CD4-positive, alpha-beta memory T cell (primary cell): ENCODE measurements around the gene INO80. TPM values are rescaled to one million over a fixed set of nuclear protein-coding genes. Genes with fewer than 3 reads are reported as not detected.
A peak's percentile ranks its signal among the peaks of the same experiment; 100 is the strongest.
"Not testable (repeated sequence)": the region's sequence is repeated elsewhere in the genome, so short reads cannot be mapped to it uniquely, and the experiment has no call there.

Experiments
- CTCF ChIA-PET: fragments of 350-600 bp; sonication (Branson Sonifier 250); formaldehyde crosslinking; loops from one replicate; lab custom pipeline; 2021; ENCODE audit warnings: inconsistent platforms; ENCODE audit not compliant: partially characterized antibody; lab: Charles Lee
- POLR2A ChIA-PET: fragments of 350-600 bp; sonication (Branson Sonifier 250); formaldehyde crosslinking; loops from one replicate; lab custom pipeline; 2021; ENCODE audit not compliant: partially characterized antibody; lab: Charles Lee
- DNase-seq, 5 donors: peaks; one replicate each; pipeline versions ENCODE4 v3.0.0 to v3.0.0-alpha.2; 2020 to 2022; ENCODE audit warnings: mixed read lengths in 1 of 5
- H3K27ac ChIP-seq: one replicate; pipeline ENCODE4 v1.7.0; 2013; ENCODE audit warnings: low read depth, low read length
- H3K27me3 ChIP-seq: 2 replicates; pipeline ENCODE4 v1.7.0; 2013; ENCODE audit warnings: mild to moderate bottlenecking, low read length, moderate library complexity; ENCODE audit not compliant: insufficient read depth
- H3K36me3 ChIP-seq: 2 replicates; pipeline ENCODE4 v1.7.0; 2013; ENCODE audit warnings: mild to moderate bottlenecking, low read length, moderate library complexity; ENCODE audit not compliant: insufficient read depth
- H3K4me1 ChIP-seq: 2 replicates; pipeline ENCODE4 v1.7.0; 2013; ENCODE audit warnings: mild to moderate bottlenecking, low read length, moderate library complexity; ENCODE audit not compliant: insufficient read depth
- H3K4me3 ChIP-seq, 2 donors: one replicate each; pipeline ENCODE4 v1.7.0; 2013; ENCODE audit warnings: low read length in 2 of 2, mild to moderate bottlenecking in 1 of 2
- H3K9me3 ChIP-seq, 2 donors: one replicate each; pipeline ENCODE4 v1.7.0; 2013; ENCODE audit warnings: low read length in 2 of 2, control low read depth in 1 of 2; ENCODE audit not compliant: control insufficient read depth in 1 of 2
- H3K27ac Mint-ChIP-seq, 7 donors: one replicate each; pipeline ENCODE4 v1.8.0; 2020 to 2021; ENCODE audit warnings: mixed read lengths in 7 of 7, mild to moderate bottlenecking in 6 of 7, inconsistent platforms in 3 of 7, moderate library complexity in 3 of 7
- H3K27me3 Mint-ChIP-seq, 2 donors: one replicate each; pipeline ENCODE4 v1.8.0; 2020 to 2021; ENCODE audit warnings: mixed read lengths in 2 of 2
- H3K36me3 Mint-ChIP-seq, 2 donors: one replicate each; pipeline ENCODE4 v1.8.0; 2020 to 2021; ENCODE audit warnings: mixed read lengths in 2 of 2, inconsistent platforms in 1 of 2, mild to moderate bottlenecking in 1 of 2
- H3K4me1 Mint-ChIP-seq, 4 donors: one replicate each; pipeline ENCODE4 v1.8.0; 2020 to 2021; ENCODE audit warnings: mixed read lengths in 4 of 4, mild to moderate bottlenecking in 1 of 4
- H3K4me3 Mint-ChIP-seq, 8 donors: one replicate each; pipeline ENCODE4 v1.8.0; 2020 to 2021; ENCODE audit warnings: mixed read lengths in 8 of 8, mild to moderate bottlenecking in 7 of 8, moderate library complexity in 6 of 8, inconsistent platforms in 3 of 8
- H3K9me3 Mint-ChIP-seq, 8 donors: one replicate each; pipeline ENCODE4 v1.8.0; 2020 to 2021; ENCODE audit warnings: mixed read lengths in 8 of 8, mild to moderate bottlenecking in 5 of 8, inconsistent platforms in 3 of 8, moderate library complexity in 1 of 8
- intact Hi-C: fragments of 100-400 bp; cut with micrococcal nuclease; formaldehyde crosslinking; loops from one replicate; pipeline ENCODE4 v1.15.1; 2023
- polyA plus RNA-seq, 2 donors: library from polyadenylated mRNA; unstranded; fragments of 300-500 nt; fragmentation: Illumina TruSeq; gene quantifications; one replicate each; pipeline ENCODE4 v1.2.3, GENCODE V29; 2021
- total RNA-seq, 2 experiments: library from RNA; stranded (reverse); gene quantifications; one replicate each; pipeline ENCODE4 v1.2.3, GENCODE V29; 2021

Gene INO80
- total and polyA plus RNA-seq, 4 experiments from 2014 or later = 1.5 to 34.4 (median 18.2) TPM

DNA sequence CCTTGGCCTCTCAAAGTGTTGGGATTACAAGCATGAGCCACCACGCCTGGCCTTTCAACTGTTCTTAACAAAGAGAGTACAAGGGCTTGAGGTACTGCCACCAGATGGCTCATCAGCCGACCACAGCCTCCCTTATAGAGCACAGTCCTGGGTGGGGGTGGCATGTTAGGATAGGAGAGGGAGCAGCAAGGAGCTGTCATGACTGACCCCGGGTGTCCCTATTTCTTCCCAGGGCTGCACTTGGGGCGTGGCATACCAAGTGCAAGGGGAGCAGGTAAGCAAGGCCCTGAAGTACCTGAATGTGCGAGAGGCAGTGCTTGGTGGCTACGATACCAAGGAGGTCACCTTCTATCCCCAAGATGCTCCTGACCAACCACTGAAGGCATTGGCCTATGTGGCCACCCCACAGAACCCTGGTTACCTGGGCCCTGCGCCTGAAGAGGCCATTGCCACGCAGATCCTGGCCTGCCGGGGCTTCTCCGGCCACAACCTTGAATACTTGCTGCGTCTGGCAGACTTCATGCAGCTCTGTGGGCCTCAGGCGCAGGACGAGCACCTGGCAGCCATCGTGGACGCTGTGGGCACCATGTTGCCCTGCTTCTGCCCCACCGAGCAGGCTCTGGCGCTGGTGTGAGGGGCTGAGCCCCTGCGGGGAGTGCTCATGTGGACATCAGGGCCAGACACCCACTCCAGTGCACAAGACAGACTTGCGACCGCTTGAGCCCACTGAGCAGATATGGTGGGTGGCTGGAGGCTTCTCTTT, 160.8 kb downstream of the INO80 start:
- Histone ChIP-seq H3K36me3 (no peaks in the 10 kb centered on the region), H3K9me3 (no peaks in the 10 kb centered on the region), H3K4me1 (peaks cover 14% of the 10 kb centered on the region), H3K27me3 (no peaks in the 10 kb centered on the region), H3K4me3 (no peak overlapping the region), H3K27ac (no peak overlapping the region)
- Mint-ChIP-seq H3K4me1 (peaks cover 5 to 22% (median 15%) of the 10 kb centered on the region in 4 donors), H3K4me3 (peak overlapping the region in 1 of 8 donors; percentile 93), H3K36me3 (peaks cover 0 to 6% of the 10 kb centered on the region in 2 donors), H3K27ac (no peak overlapping the region), H3K9me3 (peaks cover 0 to 3% (median 0%) of the 10 kb centered on the region in 8 donors), H3K27me3 (peaks cover 0 to 2% of the 10 kb centered on the region in 2 donors)
- CTCF ChIA-PET = interaction anchor here (0.8 to 4.9 kb wide), 4 partner anchors 9 to 25 kb away, joined by 3 to 44 read pairs (median 4); no protein-coding TSS in a partner anchor
- no peak for DNase-seq
- intact Hi-C loops = no loop called here
- POLR2A ChIA-PET = no interaction called here

- H3K9me3 Mint-ChIP-seq, DNase-seq, H3K9me3 ChIP-seq, H3K27me3 ChIP-seq, H3K27me3 Mint-ChIP-seq, H3K27ac ChIP-seq, intact Hi-C loops, H3K36me3 ChIP-seq, H3K36me3 Mint-ChIP-seq: not testable (repeated sequence)
- POLR2A ChIA-PET = interaction anchor here (1.3 to 3.9 kb wide), 3 partner anchors 13 to 162 kb away, joined by 6 to 44 read pairs (median 6); partner anchors contain the start of genes INO80 and VPS18
- Histone ChIP-seq H3K4me1 (peaks cover 14% of the 10 kb centered on the region), H3K4me3 (peak overlapping the region in 1 of 2 donors; percentile 79)
- H3K4me3 Mint-ChIP-seq = peak overlapping the region; percentile 91 to 98 (median 94)
- peak overlapping the region in 5 of 7 donors; percentile 60 to 90 (median 82) for H3K27ac Mint-ChIP-seq
- CTCF ChIA-PET = interaction anchor here (0.8 to 4.9 kb wide), 8 partner anchors 8 to 52 kb away, joined by 3 to 44 read pairs (median 4); no protein-coding TSS in a partner anchor
- H3K4me1 Mint-ChIP-seq = peaks cover 5 to 22% (median 16%) of the 10 kb centered on the region in 4 donors
Observed at GRCh38 chr15:40954158-40954848, 161.8 kb downstream of the INO80 start.

GRCh38 chr15:40953713-40954074, 162.4 kb downstream of the INO80 start:
- Histone ChIP-seq H3K4me1 (peaks cover 14% of the 10 kb centered on the region), H3K36me3 (no peaks in the 10 kb centered on the region), H3K27ac (peak overlapping the region; percentile 42), H3K4me3 (peak overlapping the region; percentile 69 to 79), H3K9me3 (no peaks in the 10 kb centered on the region), H3K27me3 (no peaks in the 10 kb centered on the region)
- Mint-ChIP-seq H3K27ac (peak overlapping the region; percentile 62 to 94 (median 88)), H3K4me3 (peak overlapping the region; percentile 91 to 98 (median 94)), H3K27me3 (peaks cover 0 to 2% of the 10 kb centered on the region in 2 donors), H3K9me3 (peaks cover 0 to 3% (median 0%) of the 10 kb centered on the region in 8 donors), H3K4me1 (peaks cover 5 to 22% (median 16%) of the 10 kb centered on the region in 4 donors), H3K36me3 (peaks cover 0 to 6% of the 10 kb centered on the region in 2 donors)
- DNase-seq = peak in 1 of 5 donors; percentile 18
- CTCF ChIA-PET = interaction anchor here (0.9 to 4.9 kb wide), 12 partner anchors 8 to 820 kb away, joined by 3 to 44 read pairs (median 4); partner anchors contain the start of gene MAPKBP1
- intact Hi-C loops = loop anchor here (1.0 kb wide), 3 partner anchors 11 to 278 kb away; partner anchors contain the start of genes CHP1 and DLL4
- POLR2A ChIA-PET = interaction anchor here (0.9 to 3.9 kb wide), 6 partner anchors 12 to 278 kb away, joined by 3 to 44 read pairs (median 6); partner anchors contain the start of genes CHP1, GCHFR, INO80 and VPS18

DNA sequence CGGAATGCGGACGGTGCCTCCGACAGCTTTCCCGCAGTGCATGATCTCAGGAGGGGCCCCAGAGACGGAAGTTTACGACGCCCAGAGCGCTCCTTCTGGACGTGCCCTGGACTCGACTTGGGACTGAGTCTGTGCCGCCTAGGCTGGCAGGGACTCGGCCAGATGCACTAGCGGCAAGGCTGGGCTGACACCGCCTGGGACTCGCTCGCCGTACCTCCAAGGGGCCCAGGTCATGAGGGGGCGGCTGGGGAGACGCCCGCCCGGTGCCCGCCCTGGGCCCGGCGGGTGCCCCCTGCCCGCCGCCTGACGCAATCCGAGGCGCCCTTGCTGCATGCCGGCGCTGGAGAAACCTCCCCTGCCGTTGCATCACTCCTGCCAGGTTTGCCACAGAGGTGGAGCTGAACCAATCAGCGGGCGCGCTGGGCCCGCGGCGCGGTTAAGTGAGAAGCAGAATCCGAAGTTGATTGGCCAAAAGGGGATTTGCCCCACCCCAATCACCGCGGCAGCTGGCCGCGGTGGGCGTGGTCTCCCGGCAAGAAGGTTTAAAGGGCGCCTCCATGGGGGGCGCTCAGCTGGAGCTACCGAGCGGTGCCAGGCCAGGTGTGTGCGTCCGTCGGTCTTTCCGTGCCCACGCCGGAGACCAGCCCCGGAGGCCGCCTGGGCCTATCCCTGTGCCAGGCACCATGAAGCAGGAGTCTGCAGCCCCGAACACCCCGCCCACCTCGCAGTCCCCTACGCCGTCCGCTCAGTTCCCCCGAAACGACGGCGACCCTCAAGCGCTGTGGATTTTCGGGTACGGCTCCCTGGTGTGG, 163.0 kb downstream of the INO80 start, which contains the start of gene CHAC1:
CHAC1 (plus strand) TSS at position 571 of the 812 bp plus-strand sequence; CDS start at position 684, 113 bp downstream.
- H3K9me3 ChIP-seq = no peaks in the 10 kb centered on the region
- Mint-ChIP-seq H3K27me3 (peaks cover 0 to 2% of the 10 kb centered on the region in 2 donors), H3K9me3 (peaks cover 0 to 3% (median 0%) of the 10 kb centered on the region in 8 donors), H3K27ac (peak within 1 kb of the TSS; percentile 82 to 94 (median 88)), H3K4me3 (peak within 1 kb of the TSS; percentile 91 to 98 (median 94)), H3K4me1 (peaks cover 5 to 22% (median 16%) of the 10 kb centered on the region in 4 donors), H3K36me3 (peaks cover 0 to 6% of the 10 kb centered on the region in 2 donors)
- peak within 1 kb of the TSS; percentile 42 for H3K27ac ChIP-seq
- ChIA-PET CTCF (interaction anchor here (0.7 to 4.9 kb wide), 11 partner anchors 12 to 821 kb away, joined by 3 to 44 read pairs (median 4); partner anchors contain the start of gene MAPKBP1), POLR2A (interaction anchor here (0.9 to 3.9 kb wide), 7 partner anchors 12 to 330 kb away, joined by 3 to 44 read pairs (median 5); partner anchors contain the start of genes CHP1, GCHFR, INO80 and VPS18)
- peak within 1 kb of the TSS; percentile 69 to 79 for H3K4me3 ChIP-seq
- no peaks in the 10 kb centered on the region for H3K36me3 ChIP-seq
- H3K4me1 ChIP-seq = peaks cover 14% of the 10 kb centered on the region
- peak; percentile 94 to 97 (median 94) for DNase-seq
- intact Hi-C loops = loop anchor here (1.0 kb wide), 3 partner anchors 11 to 278 kb away; partner anchors contain the start of genes CHP1 and DLL4
- no peaks in the 10 kb centered on the region for H3K27me3 ChIP-seq

DNA sequence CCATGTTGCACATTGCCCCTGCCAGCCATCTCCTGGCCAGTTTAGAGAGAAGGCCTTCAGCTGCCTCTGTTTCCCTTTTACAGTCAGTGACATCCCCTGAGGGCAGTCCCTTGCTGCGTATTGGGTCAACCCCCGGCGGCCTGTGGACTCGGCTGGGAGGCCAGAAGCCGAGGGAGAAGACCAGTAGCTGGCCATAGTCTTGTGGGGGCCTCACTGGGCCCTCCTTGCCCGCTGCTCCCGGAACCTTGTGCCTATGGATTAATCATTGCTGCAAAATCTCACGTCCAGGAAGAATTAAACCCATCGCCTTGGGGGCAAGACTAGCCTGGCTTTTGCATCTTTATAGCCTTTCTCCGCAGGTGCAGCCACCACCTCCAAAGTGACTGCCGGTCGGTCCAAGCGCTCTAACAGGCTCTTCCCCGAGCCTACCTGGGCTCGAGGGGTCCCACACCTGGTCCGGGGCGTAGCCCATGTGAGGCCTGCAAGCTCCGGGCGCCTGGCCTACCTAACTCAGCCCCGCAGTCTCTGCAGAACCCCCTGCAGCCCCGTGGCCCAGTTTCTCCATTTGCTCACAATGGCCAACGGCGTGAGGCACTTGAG, 163.7 kb downstream of the INO80 start:
- Histone ChIP-seq H3K27ac (peak overlapping the region; percentile 42), H3K9me3 (no peaks in the 10 kb centered on the region), H3K4me1 (peaks cover 14% of the 10 kb centered on the region), H3K4me3 (peak overlapping the region; percentile 69 to 79), H3K27me3 (no peaks in the 10 kb centered on the region), H3K36me3 (no peaks in the 10 kb centered on the region)
- intact Hi-C loops = no loop called here
- Mint-ChIP-seq H3K27me3 (peaks cover 0 to 2% of the 10 kb centered on the region in 2 donors), H3K4me1 (peaks cover 5 to 22% (median 16%) of the 10 kb centered on the region in 4 donors), H3K9me3 (peaks cover 0 to 3% (median 0%) of the 10 kb centered on the region in 8 donors), H3K36me3 (peaks cover 0 to 6% of the 10 kb centered on the region in 2 donors), H3K27ac (peak overlapping the region in 5 of 7 donors; percentile 37 to 90 (median 51)), H3K4me3 (peak overlapping the region; percentile 73 to 98 (median 92))
- ChIA-PET POLR2A (interaction anchor here (1.0 to 3.9 kb wide), 5 partner anchors 11 to 331 kb away, joined by 4 to 44 read pairs (median 5); partner anchors contain the start of genes CHP1, GCHFR and VPS18), CTCF (interaction anchor here (0.7 to 4.9 kb wide), 6 partner anchors 11 to 279 kb away, joined by 3 to 44 read pairs (median 4); partner anchors contain the start of gene CHP1)
- DNase-seq = no peak
